Keratinocyte (primary cell): ENCODE measurements around the gene NUP210. TPM values are rescaled to one million over a fixed set of nuclear protein-coding genes. Genes with fewer than 3 reads are reported as not detected.

Source experiments
- DNase-seq: peaks from one replicate; pipeline ENCODE4 v3.0.0-alpha.2; 2011; ENCODE audit warnings: low read depth, missing footprints, low spot score
- FAIRE-seq: peaks from 2 replicates; lab custom pipeline; 2011; peaks lifted over from hg19 to GRCh38; lab: Jason Lieb, UNC
- H2AFZ ChIP-seq: 2 replicates; pipeline ENCODE4 v1.6.0; 2012; ENCODE audit warnings: low read length, control low read depth, inconsistent platforms; ENCODE audit not compliant: control insufficient read depth
- H3K27ac ChIP-seq: 2 replicates; pipeline ENCODE4 v1.5.1; 2011; ENCODE audit warnings: low read length; ENCODE audit not compliant: control insufficient read depth, insufficient read depth
- H3K27me3 ChIP-seq: 3 replicates; pipeline ENCODE4 v1.6.0; 2011; ENCODE audit warnings: low read length; ENCODE audit not compliant: control insufficient read depth, insufficient read depth; ENCODE audit errors: extremely low read depth
- H3K36me3 ChIP-seq, 2 experiments: 2 replicates in 1 of 2; 3 replicates in 1 of 2; pipeline ENCODE4 v1.5.1; 2011; ENCODE audit warnings: low read length in 2 of 2, mild to moderate bottlenecking in 1 of 2; ENCODE audit not compliant: control insufficient read depth in 2 of 2, insufficient read depth in 2 of 2; ENCODE audit errors: extremely low read depth in 1 of 2
- H3K4me1 ChIP-seq: 3 replicates; pipeline ENCODE4 v1.5.1; 2011; ENCODE audit warnings: low read length; ENCODE audit not compliant: control insufficient read depth, insufficient read depth; ENCODE audit errors: extremely low read depth
- H3K4me2 ChIP-seq: 3 replicates; pipeline ENCODE4 v1.6.0; 2011; ENCODE audit warnings: low read depth, low read length; ENCODE audit not compliant: control insufficient read depth, insufficient read depth; ENCODE audit errors: extremely low read depth
- H3K4me3 ChIP-seq, 3 experiments: fragments of 200-600 bp in 1 of 3; sonication (generic) in 1 of 3; 2 replicates in 2 of 3; 3 replicates in 1 of 3; pipeline ENCODE4 v1.5.1; 2011 to 2016; ENCODE audit warnings: low read length in 3 of 3, mild to moderate bottlenecking in 3 of 3, control low read depth in 2 of 3, inconsistent platforms in 1 of 3, low read depth in 1 of 3, mixed read lengths in 1 of 3, mixed run types in 1 of 3, moderate library complexity in 1 of 3; ENCODE audit not compliant: control insufficient read depth in 2 of 3, insufficient read depth in 2 of 3; ENCODE audit errors: extremely low read depth in 1 of 3
- H3K79me2 ChIP-seq: 2 replicates; pipeline ENCODE4 v1.6.0; 2012; ENCODE audit warnings: low read length; ENCODE audit not compliant: control insufficient read depth, insufficient read depth
- H3K9ac ChIP-seq: 3 replicates; pipeline ENCODE4 v1.6.0; 2011; ENCODE audit warnings: low read length; ENCODE audit not compliant: control insufficient read depth, insufficient read depth; ENCODE audit errors: extremely low read depth
- H3K9me1 ChIP-seq: 3 replicates; pipeline ENCODE4 v1.6.0; 2011; ENCODE audit warnings: low read length; ENCODE audit not compliant: control insufficient read depth, insufficient read depth; ENCODE audit errors: extremely low read depth
- H3K9me3 ChIP-seq: 2 replicates; pipeline ENCODE4 v1.5.1; 2012; ENCODE audit warnings: low read depth, low read length; ENCODE audit not compliant: control insufficient read depth
- H4K20me1 ChIP-seq: 3 replicates; pipeline ENCODE4 v1.6.0; 2011; ENCODE audit warnings: low read length; ENCODE audit not compliant: control insufficient read depth, insufficient read depth; ENCODE audit errors: extremely low read depth
- EZH2 ChIP-seq: IDR thresholded peaks from one replicate; pipeline ENCODE4 v1.6.1; 2012; ENCODE audit warnings: inconsistent platforms, mild to moderate bottlenecking, low read length, moderate library complexity
- dilution Hi-C: fragments of 300-500 bp; cut with MboI; formaldehyde crosslinking; loops from one replicate; pipeline ENCODE4 v1.7.0; 2020; ENCODE audit warnings: low sequenced_read_pairs; ENCODE audit not compliant: extremely low pct_ligation_motif_present
- polyA plus RNA-seq, 5 experiments: library from polyadenylated mRNA; depleted of rRNA in 3 of 5; stranded (reverse) in 3 of 5; stranded (forward) in 1 of 5; unstranded in 1 of 5; fragments of >200 nt; gene quantifications; 1 replicate in 1 of 5; 2 replicates in 3 of 5; 3 replicates in 1 of 5; pipeline versions ENCODE4 v1.2.1 to v1.2.3, GENCODE V29; 2011 to 2012; ENCODE audit warnings: missing spikeins in 2 of 5, low read depth in 1 of 5, low replicate concordance in 1 of 5
- TF ChIP-seq, protein P1 (sequence below), 3 experiments: IDR thresholded peaks in 1 of 3; conservative IDR thresholded peaks in 1 of 3; optimal IDR thresholded peaks in 1 of 3; 2 replicates in 2 of 3; 3 replicates in 1 of 3; pipeline versions ENCODE3 to v1.5.1; 2011; ENCODE audit warnings: low read length in 3 of 3, mild to moderate bottlenecking in 3 of 3, moderate library complexity in 2 of 3, control low read depth in 1 of 3, inconsistent platforms in 1 of 3; ENCODE audit not compliant: insufficient read depth in 2 of 3; ENCODE audit errors: extremely low read depth in 1 of 3

NUP210 gene
- polyA plus RNA-seq, 1 donor (not counting 4 experiments of a cell fraction or from before 2014, with no cell fraction given) = 0.01 TPM

DNA sequence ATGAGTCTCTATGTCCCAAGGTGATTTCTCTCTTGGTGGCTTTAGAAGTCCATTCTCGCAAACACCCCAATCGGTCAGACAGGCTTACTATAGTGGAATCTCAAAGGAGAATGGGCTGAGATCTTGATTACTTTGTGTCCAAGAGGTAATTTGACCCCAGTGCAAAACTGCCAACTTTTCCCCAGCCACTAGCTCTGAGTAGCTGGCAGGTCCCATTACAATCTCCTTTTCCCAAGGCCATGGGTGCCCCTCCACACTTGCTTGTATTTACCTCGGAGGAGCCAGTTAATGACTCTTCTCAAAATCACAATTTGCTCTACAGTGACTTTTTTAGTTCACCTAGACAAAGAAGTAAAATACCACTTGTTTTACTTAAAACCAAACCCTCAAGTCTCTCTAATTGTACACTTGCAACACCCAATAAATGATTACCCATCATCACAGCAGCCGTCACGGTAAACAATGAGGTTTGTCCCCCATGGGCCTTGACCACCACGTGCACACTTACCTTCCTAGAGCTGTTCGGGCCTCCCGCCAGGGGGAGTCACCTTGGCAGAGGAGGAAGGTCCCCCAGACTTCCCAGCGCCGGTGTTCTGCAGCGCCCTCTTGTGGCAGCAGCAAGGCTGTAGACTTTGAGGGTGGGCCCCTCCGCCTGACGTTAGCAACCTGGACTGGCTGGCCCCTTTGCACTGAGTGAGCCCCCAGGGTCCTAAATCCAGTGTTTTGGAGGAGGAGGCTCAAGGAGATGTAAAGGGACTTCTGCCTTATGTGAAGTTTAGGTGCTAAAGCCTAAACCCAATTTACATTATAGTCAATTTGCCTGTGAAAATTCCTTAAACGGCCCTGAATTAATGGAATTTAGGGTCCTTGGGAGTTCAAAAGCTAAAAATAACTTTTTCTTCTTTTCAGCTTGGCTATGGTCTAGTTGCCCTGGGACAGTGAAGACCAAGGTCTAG is 41.3 kb upstream of the NUP210 start:
- DNase-seq = no peak
- no peak overlapping the region for H3K4me3 ChIP-seq
- no peaks in the 10 kb centered on the region for H3K36me3 ChIP-seq
- no peak overlapping the region for H3K9ac ChIP-seq
- peaks cover 3% of the 10 kb centered on the region for H3K27me3 ChIP-seq
- TF ChIP-seq, protein P1, sequence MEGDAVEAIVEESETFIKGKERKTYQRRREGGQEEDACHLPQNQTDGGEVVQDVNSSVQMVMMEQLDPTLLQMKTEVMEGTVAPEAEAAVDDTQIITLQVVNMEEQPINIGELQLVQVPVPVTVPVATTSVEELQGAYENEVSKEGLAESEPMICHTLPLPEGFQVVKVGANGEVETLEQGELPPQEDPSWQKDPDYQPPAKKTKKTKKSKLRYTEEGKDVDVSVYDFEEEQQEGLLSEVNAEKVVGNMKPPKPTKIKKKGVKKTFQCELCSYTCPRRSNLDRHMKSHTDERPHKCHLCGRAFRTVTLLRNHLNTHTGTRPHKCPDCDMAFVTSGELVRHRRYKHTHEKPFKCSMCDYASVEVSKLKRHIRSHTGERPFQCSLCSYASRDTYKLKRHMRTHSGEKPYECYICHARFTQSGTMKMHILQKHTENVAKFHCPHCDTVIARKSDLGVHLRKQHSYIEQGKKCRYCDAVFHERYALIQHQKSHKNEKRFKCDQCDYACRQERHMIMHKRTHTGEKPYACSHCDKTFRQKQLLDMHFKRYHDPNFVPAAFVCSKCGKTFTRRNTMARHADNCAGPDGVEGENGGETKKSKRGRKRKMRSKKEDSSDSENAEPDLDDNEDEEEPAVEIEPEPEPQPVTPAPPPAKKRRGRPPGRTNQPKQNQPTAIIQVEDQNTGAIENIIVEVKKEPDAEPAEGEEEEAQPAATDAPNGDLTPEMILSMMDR (optimal IDR thresholded peaks at IDR 0.05 in 1 of 3, IDR thresholded peaks at IDR 0.05 in 1 of 3, conservative IDR thresholded peaks at IDR 0.05 in 1 of 3; ENCODE audit: extremely low read depth in 1 of 3, insufficient read depth in 2 of 3, low read length in 3 of 3) = peak; percentile 54 to 68 (median 63)
- TF ChIP-seq EZH2 = no peak
- no peaks in the 10 kb centered on the region for H3K9me3 ChIP-seq
- no peaks in the 10 kb centered on the region for H3K9me1 ChIP-seq
- H3K4me2 ChIP-seq = no peak overlapping the region
- no peak overlapping the region for H2AFZ ChIP-seq
- no peak overlapping the region for H3K27ac ChIP-seq
- H3K4me1 ChIP-seq = no peaks in the 10 kb centered on the region
- dilution Hi-C loops = no loop called here
- no peak for FAIRE-seq
- H3K79me2 ChIP-seq = no peaks in the 10 kb centered on the region
- no peaks in the 10 kb centered on the region for H4K20me1 ChIP-seq

DNA sequence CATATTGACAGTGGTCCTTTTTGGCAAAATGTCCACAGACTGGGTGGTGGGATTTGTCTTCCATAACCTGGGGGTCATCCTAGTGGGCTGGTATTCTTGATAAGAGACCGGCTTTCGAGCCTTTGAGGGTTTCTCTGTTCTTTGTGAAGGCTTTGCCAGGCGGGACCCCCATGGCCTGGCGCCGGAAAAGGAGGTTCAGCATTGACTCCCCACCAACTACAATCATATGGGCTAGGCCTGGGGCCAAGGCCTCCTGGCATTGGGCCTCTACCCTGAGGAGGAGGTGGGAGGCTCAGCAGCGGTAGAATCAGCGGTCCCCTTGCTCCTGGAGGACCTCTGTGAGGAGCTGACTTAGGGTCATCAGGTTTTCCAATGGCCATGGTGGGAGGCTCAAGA is 40.2 kb upstream of the NUP210 start:
- no peak for DNase-seq
- Histone ChIP-seq H3K4me2 (no peak overlapping the region), H3K9me3 (no peaks in the 10 kb centered on the region), H3K79me2 (no peaks in the 10 kb centered on the region), H3K9ac (no peak overlapping the region), H3K4me1 (peaks cover 5% of the 10 kb centered on the region), H3K9me1 (peaks cover under 1% of the 10 kb centered on the region), H3K4me3 (no peak overlapping the region), H4K20me1 (no peaks in the 10 kb centered on the region), H2AFZ (no peak overlapping the region), H3K36me3 (no peaks in the 10 kb centered on the region), H3K27me3 (peaks cover 2% of the 10 kb centered on the region), H3K27ac (no peak overlapping the region)
- TF ChIP-seq, protein P1 (optimal IDR thresholded peaks at IDR 0.05 in 1 of 3, IDR thresholded peaks at IDR 0.05 in 1 of 3, conservative IDR thresholded peaks at IDR 0.05 in 1 of 3; ENCODE audit: extremely low read depth in 1 of 3, insufficient read depth in 2 of 3, low read length in 3 of 3) = no peak
- TF ChIP-seq EZH2 = no peak
- dilution Hi-C loops = no loop called here
- no peak for FAIRE-seq
